Testis (tissue), 3 donors: ENCODE data around the gene KIFAP3. TPM values are rescaled to one million over a fixed set of nuclear protein-coding genes. Genes with fewer than 3 reads are reported as not detected.
"Not testable (repeated sequence)": the region's sequence is repeated elsewhere in the genome, so short reads cannot be mapped to it uniquely, and the experiment has no call there.

ENCODE experiments used
- DNase-seq: peaks from one replicate; pipeline ENCODE4 v3.0.0-alpha.2; 2019
- H3K27ac ChIP-seq, 2 donors: fragments of 200-600 bp; sonication (generic); one replicate each; pipeline ENCODE4 v1.5.1; 2019
- H3K27me3 ChIP-seq: fragments of 200-600 bp; sonication (generic); one replicate; pipeline ENCODE4 v1.5.1; 2019
- H3K36me3 ChIP-seq: fragments of 200-600 bp; sonication (generic); one replicate; pipeline ENCODE4 v1.5.1; 2017; ENCODE audit warnings: low read depth; ENCODE audit errors: missing control alignments
- H3K4me1 ChIP-seq: fragments of 200-600 bp; sonication (generic); one replicate; pipeline ENCODE4 v1.5.1; 2019
- H3K4me3 ChIP-seq, 2 donors: fragments of 200-600 bp; sonication (generic); one replicate each; pipeline ENCODE4 v1.5.1; 2017 to 2019
- H3K9me3 ChIP-seq: fragments of 200-600 bp; sonication (generic); one replicate; pipeline ENCODE4 v1.5.1; 2017
- POLR2A ChIP-seq: fragments of 450-650 bp; IDR thresholded peaks from one replicate; pipeline ENCODE4 v1.6.1; 2017; ENCODE audit warnings: antibody characterized with exemption, mild to moderate bottlenecking, moderate library complexity
- WGBS, 2 donors: methylation state at CpG; one replicate each; pipeline ENCODE4 v1.1.5; 2018; 5-methylcytosine and 5-hydroxymethylcytosine counted together
- intact Hi-C: fragments of 100-400 bp; cut with DNase I; formaldehyde crosslinking; loops from one replicate; pipeline ENCODE4 v1.15.1; 2023; ENCODE audit warnings: low total_unique reads
- polyA plus RNA-seq: library from polyadenylated mRNA; stranded (reverse); fragments of 350-450 nt; fragmentation: Illumina TruSeq; extraction: RNeasy Lipid Tissue Mini Kit (QIAGEN cat#74804); gene quantifications from one replicate; pipeline ENCODE4 v1.2.3, GENCODE V29; 2014; ENCODE audit warnings: low read depth, low replicate concordance; ENCODE audit not compliant: insufficient read depth
- total RNA-seq, 2 donors: library from RNA; depleted of rRNA; stranded (reverse); fragments of >200 nt; gene quantifications; one replicate each; pipeline ENCODE4 v1.2.3, GENCODE V29; 2016
- TF ChIP-seq, protein P1 (sequence below), 3 experiments: fragments of 450-650 bp in 2 of 3; fragments of 200-600 bp in 1 of 3; sonication (generic) in 1 of 3; IDR thresholded peaks; one replicate each; pipeline ENCODE4 v1.5.1; 2016 to 2019; ENCODE audit warnings: antibody characterized with exemption in 3 of 3, mild to moderate bottlenecking in 2 of 3, moderate library complexity in 1 of 3

The KIFAP3 gene
- total and polyA plus RNA-seq, 3 donors from 2014 or later = 52.9 to 80.8 (median 60.6) TPM

DNA sequence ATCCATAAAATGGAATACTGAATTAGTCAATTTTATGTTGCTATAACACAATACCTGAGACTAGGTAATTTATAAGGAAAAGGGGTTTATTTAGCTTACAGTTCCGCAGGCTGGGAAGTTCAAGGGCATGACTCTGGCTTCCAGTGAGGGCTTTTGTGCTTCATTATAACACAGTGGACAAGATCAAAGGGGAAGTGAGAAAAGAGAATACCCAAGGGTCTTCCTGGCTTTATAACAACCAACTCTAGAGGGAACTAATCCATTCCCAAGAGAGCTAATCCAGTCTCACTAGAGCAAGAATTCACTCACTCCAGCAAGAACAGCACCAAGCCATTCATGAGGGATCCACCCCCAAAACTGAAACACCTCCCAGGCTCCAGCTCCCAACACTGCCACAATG, 3.1 kb downstream of the KIFAP3 start:
- no peaks in the 10 kb centered on the region for H3K36me3 ChIP-seq
- intact Hi-C loops = no loop called here
- H3K9me3 ChIP-seq = no peaks in the 10 kb centered on the region
- no peak overlapping the region for H3K4me3 ChIP-seq
- no peaks in the 10 kb centered on the region for H3K27me3 ChIP-seq
- DNase-seq = no peak
- H3K27ac ChIP-seq = no peak overlapping the region
- peaks cover 6% of the 10 kb centered on the region for H3K4me1 ChIP-seq
- TF ChIP-seq, protein P1, sequence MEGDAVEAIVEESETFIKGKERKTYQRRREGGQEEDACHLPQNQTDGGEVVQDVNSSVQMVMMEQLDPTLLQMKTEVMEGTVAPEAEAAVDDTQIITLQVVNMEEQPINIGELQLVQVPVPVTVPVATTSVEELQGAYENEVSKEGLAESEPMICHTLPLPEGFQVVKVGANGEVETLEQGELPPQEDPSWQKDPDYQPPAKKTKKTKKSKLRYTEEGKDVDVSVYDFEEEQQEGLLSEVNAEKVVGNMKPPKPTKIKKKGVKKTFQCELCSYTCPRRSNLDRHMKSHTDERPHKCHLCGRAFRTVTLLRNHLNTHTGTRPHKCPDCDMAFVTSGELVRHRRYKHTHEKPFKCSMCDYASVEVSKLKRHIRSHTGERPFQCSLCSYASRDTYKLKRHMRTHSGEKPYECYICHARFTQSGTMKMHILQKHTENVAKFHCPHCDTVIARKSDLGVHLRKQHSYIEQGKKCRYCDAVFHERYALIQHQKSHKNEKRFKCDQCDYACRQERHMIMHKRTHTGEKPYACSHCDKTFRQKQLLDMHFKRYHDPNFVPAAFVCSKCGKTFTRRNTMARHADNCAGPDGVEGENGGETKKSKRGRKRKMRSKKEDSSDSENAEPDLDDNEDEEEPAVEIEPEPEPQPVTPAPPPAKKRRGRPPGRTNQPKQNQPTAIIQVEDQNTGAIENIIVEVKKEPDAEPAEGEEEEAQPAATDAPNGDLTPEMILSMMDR (IDR thresholded peaks at IDR 0.05) = no peak
- no peak for TF ChIP-seq POLR2A
- WGBS, 2 donors = 94 to 97% methylated on average over 1 of the region's 1 CpG

DNA sequence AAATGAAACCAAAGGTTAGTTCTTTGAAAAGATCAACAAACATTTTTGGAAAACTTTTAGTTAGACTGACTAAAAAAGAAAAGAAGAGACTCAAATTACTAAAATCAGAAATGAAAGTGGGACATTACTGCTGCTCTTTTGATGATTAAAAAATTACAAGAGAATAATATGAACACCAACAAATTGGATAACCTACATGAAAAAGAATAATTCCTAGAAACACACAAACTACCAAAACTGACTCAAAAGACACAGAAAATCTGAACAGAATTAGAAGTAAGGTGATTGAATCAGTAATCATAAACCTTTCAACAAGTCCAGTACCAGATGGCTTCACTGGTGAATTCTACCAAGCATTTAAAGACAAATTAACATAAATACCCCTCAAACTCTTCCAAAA, 5.6 kb downstream of the KIFAP3 start:
- H3K27ac ChIP-seq = no peak overlapping the region
- no peaks in the 10 kb centered on the region for H3K9me3 ChIP-seq
- no peak overlapping the region for H3K4me3 ChIP-seq
- H3K36me3 ChIP-seq = no peaks in the 10 kb centered on the region
- no peak for DNase-seq
- TF ChIP-seq, protein P1 (IDR thresholded peaks at IDR 0.05) = no peak
- no peak for TF ChIP-seq POLR2A
- no peaks in the 10 kb centered on the region for H3K4me1 ChIP-seq
- intact Hi-C loops = no loop called here
- H3K27me3 ChIP-seq = no peaks in the 10 kb centered on the region

DNA sequence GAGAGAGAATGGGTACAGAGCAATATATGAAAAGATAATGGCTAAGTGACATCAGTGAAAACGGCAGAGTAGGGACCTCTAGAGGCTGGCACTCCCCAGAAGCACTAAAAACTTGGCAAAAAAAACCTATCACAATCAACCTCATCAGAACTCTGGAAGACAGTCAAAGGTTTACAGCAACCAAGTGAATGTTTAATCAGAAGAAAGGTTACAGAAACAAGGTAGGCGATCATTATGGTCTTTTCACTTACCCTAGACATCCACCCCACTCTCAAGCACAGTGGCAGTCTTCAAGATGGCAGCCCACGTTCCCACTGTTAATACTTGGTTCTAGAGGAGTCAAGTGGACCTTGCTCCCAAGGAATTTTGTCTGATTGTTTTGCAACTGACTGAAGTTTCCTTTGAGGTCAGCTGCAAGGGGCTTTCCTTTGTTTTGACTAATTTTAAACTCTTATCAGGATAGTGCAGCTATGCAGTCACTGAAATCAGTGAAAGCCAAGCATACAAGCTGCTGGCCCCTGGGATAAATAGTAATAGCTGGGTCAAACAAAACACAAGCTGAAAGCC, 7.2 kb downstream of the KIFAP3 start:
- 70 to 73% methylated on average over 3 of the region's 3 CpGs for WGBS, 2 donors
- intact Hi-C loops = no loop called here
- Histone ChIP-seq H3K27ac (no peak overlapping the region), H3K36me3 (no peaks in the 10 kb centered on the region), H3K4me1 (no peaks in the 10 kb centered on the region), H3K9me3 (no peaks in the 10 kb centered on the region), H3K4me3 (no peak overlapping the region), H3K27me3 (no peaks in the 10 kb centered on the region)
- no peak for DNase-seq
- TF ChIP-seq, protein P1 (IDR thresholded peaks at IDR 0.05) = no peak
- TF ChIP-seq POLR2A = no peak

DNA sequence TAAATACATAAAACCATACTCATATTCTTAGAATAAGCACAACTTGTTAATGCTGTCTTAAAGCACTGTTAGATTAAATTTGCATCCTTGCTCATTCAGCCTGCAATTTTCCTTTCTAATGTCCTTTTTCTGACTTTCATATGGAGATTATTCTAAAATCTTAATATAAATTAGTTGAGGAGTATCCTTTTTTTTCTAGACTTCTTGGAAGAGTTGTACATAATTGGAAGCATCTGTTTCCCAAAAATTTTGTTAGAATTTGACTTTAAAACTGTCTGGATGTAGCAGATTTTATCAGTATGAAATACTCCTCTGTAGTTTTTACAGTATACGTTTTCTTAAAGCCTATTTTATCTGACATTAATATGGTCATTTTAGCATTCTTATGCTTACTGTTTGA, 9.7 kb downstream of the KIFAP3 start:
- intact Hi-C loops = no loop called here
- WGBS, 2 donors = 46 to 79% methylated on average over 1 of the region's 1 CpG
- no peaks in the 10 kb centered on the region for H3K4me1 ChIP-seq
- no peak overlapping the region for H3K27ac ChIP-seq
- no peak for DNase-seq
- H3K9me3 ChIP-seq = no peaks in the 10 kb centered on the region
- H3K4me3 ChIP-seq = no peak overlapping the region
- no peaks in the 10 kb centered on the region for H3K36me3 ChIP-seq
- H3K27me3 ChIP-seq = no peaks in the 10 kb centered on the region
- no peak for TF ChIP-seq POLR2A

DNA sequence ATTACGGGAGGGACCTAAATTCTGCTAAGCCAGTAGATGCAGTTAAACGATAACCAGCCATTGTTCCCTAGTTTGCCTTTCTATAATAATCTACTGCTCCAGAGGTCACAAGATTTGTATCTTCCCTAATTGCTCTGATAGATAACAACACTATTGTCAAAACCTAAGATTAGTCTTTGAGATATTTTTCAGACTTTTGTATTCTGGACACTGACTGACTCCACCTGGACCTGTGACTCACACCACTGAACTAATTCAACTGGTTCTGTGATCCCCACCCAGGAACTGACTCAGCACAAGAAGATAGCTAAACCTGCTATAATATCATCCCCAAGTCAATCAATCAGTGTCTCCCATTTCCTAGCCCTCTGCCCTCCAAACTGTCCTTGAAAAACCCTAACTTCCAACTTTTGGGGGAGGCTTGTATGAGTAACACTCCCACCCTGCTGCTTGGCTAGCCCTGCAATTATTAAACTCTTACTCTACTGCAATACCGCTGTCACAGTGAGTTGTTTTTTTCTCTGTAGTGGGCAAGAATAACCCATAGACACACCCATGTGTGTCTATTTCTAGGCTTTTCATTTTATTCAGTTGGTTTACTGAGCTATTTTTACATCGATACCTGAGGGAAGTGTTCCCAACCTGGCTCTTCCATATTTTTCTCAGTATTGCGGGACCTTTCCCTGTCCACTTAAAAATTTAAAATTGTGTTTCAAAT, 11.2 kb downstream of the KIFAP3 start:
- TF ChIP-seq, protein P1 (IDR thresholded peaks at IDR 0.05) = no peak
- no peak for TF ChIP-seq POLR2A
- no peak for DNase-seq
- Histone ChIP-seq H3K4me1 (no peaks in the 10 kb centered on the region), H3K27ac (no peak overlapping the region), H3K27me3 (no peaks in the 10 kb centered on the region), H3K4me3 (no peak overlapping the region), H3K36me3 (no peaks in the 10 kb centered on the region), H3K9me3 (no peaks in the 10 kb centered on the region)
- intact Hi-C loops = no loop called here
- 97 to 99% methylated on average over 5 of the region's 5 CpGs for WGBS, 2 donors

DNA sequence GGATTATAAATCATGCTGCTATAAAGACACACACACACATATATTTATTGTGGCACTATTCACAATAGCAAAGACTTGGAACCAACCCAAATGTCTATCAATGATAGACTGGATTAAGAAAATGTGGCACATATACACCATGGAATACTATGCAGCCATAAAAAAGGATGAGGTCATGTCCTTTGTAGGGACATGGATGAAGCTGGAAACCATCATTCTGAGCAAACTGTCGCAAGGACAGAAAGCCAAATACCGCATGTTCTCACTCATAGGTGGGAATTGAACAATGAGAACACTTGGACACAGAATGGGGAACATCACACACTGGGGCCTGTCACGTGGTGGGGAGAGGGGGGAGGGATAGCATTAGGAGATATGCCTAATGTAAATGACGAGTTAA, 12.8 kb downstream of the KIFAP3 start:
- H3K4me1 ChIP-seq, H3K36me3 ChIP-seq, DNase-seq, H3K27ac ChIP-seq, H3K27me3 ChIP-seq, H3K9me3 ChIP-seq, H3K4me3 ChIP-seq, intact Hi-C loops: not testable (repeated sequence)
- WGBS, 2 donors = 93 to 94% methylated on average over 4 of the region's 4 CpGs

DNA sequence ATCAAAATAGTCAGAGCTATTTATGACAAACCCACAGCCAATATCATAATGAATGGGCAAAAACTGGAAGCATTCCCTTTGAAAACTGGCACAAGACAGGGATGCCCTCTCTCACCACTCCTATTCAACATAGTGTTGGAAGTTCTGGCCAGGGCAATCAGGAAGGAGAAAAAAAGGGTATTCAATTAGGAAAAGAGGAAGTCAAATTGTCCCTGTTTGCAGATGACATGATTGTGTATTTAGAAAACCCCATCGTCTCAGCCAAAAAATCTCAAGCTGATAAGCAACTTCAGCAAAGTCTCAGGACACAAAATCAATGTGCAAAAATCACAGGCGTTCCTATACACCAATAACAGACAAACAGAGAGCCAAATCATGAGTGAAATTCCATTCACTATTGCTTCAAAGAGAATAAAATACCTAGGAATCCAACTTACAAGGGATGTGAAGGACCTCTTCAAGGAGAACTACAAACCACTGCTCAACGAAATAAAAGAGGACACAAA, 14.4 kb downstream of the KIFAP3 start:
- intact Hi-C loops, H3K9me3 ChIP-seq, DNase-seq: not testable (repeated sequence)

More for the DNA sequence above, 14.4 kb downstream of the KIFAP3 start:
- 83 to 85% methylated on average over 3 of the region's 3 CpGs for WGBS, 2 donors
- H3K27me3 ChIP-seq, H3K27ac ChIP-seq, H3K36me3 ChIP-seq, H3K4me1 ChIP-seq, H3K4me3 ChIP-seq: not testable (repeated sequence)
